HEK293T (cell line): ENCODE measurements around the gene LETM1.

Source experiments
- ARNT ChIP-seq: fragments of 450-650 bp; IDR thresholded peaks from 2 replicates; pipeline ENCODE4 v1.6.1; 2017; ENCODE audit warnings: mild to moderate bottlenecking
- BHLHE40 ChIP-seq: fragments of 450-650 bp; IDR thresholded peaks from 2 replicates; pipeline ENCODE4 v1.6.1; 2016; ENCODE audit warnings: mild to moderate bottlenecking, moderate library complexity, borderline replicate concordance
- CTBP1 ChIP-seq: fragments of 450-650 bp; IDR thresholded peaks from 2 replicates; pipeline ENCODE4 v1.6.1; 2016; ENCODE audit warnings: borderline replicate concordance
- ELF4 ChIP-seq: fragments of 450-650 bp; IDR thresholded peaks from 2 replicates; pipeline ENCODE4 v1.6.1; 2017; ENCODE audit warnings: antibody characterized with exemption
- FOXK2 ChIP-seq: fragments of 450-650 bp; IDR thresholded peaks from 2 replicates; pipeline ENCODE4 v1.6.1; 2016; ENCODE audit warnings: mild to moderate bottlenecking
- FOXM1 ChIP-seq: fragments of 450-650 bp; IDR thresholded peaks from 2 replicates; pipeline ENCODE4 v1.6.1; 2017; ENCODE audit warnings: mild to moderate bottlenecking, borderline replicate concordance
- LEF1 ChIP-seq: fragments of 450-650 bp; IDR thresholded peaks from 2 replicates; pipeline ENCODE4 v1.6.1; 2017; ENCODE audit warnings: mild to moderate bottlenecking, borderline replicate concordance
- SP1 ChIP-seq: fragments of 450-650 bp; IDR thresholded peaks from 2 replicates; pipeline ENCODE4 v1.6.1; 2017
- SUZ12 ChIP-seq: fragments of 450-650 bp; IDR thresholded peaks from 2 replicates; pipeline ENCODE4 v1.6.1; 2016; ENCODE audit warnings: mild to moderate bottlenecking
- TARDBP ChIP-seq: fragments of 450-650 bp; IDR thresholded peaks from 2 replicates; pipeline ENCODE4 v1.6.1; 2016
- ZNF384 ChIP-seq: fragments of 450-650 bp; IDR thresholded peaks from 2 replicates; pipeline ENCODE4 v1.6.1; 2016

DNA sequence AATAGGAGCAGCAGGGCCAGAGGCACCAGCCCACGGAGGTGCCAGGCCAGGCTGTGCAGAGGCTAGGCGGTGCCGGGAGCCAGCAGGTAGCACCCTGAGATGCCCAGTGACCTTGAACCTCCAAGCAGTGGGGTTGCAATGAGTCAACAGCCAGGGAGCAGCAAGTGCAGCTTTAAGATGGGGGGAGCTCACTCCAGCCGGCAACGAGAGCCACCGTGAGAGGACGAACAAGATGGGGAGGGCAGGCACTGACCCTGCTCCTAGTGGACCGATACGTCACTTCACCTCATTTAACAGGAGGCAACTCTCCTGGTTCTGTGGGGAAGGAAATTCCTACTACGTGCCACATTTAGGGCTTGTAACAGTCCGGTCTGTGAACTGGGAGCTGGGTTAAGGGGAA is 4.8 kb downstream of the LETM1 start:
- TF ChIP-seq BHLHE40 = no peak
- TF ChIP-seq FOXK2 = no peak
- TF ChIP-seq SUZ12 = no peak
- TF ChIP-seq ELF4 = no peak
- no peak for TF ChIP-seq LEF1
- TF ChIP-seq ARNT = no peak
- TF ChIP-seq SP1 = no peak
- no peak for TF ChIP-seq FOXM1
- TF ChIP-seq TARDBP = no peak
- TF ChIP-seq CTBP1 = no peak
- TF ChIP-seq ZNF384 = no peak
